Astrocyte of the cerebellum (primary cell): ENCODE results near the gene CLMN.

Experiments
- DNase-seq: peaks from one replicate; pipeline ENCODE4 v3.0.0-alpha.2; 2011; ENCODE audit warnings: low read depth
- H3K4me3 ChIP-seq: 2 replicates; pipeline ENCODE4 v1.5.1; 2011; ENCODE audit warnings: mild to moderate bottlenecking, low read depth, low read length, moderate library complexity
- CTCF ChIP-seq: IDR thresholded peaks from 2 replicates; pipeline ENCODE4 v1.5.1; 2012; ENCODE audit warnings: low read length, low read depth, moderate library complexity, mild to moderate bottlenecking; ENCODE audit errors: missing control alignments
- in situ Hi-C: cut with HindIII; loops from 2 replicates; pipeline ENCODE4 v1.10.0; 2017; ENCODE audit warnings: low sequenced_read_pairs

The CLMN gene

GRCh38 chr14:95274874-95275273 lies 44.8 kb downstream of the CLMN start:
- in situ Hi-C loops: no loop called here
- DNase-seq: no peak
- TF ChIP-seq CTCF: no peak
- H3K4me3 ChIP-seq: no peak overlapping the region

GRCh38 chr14:95274279-95274678 lies 45.4 kb downstream of the CLMN start:
- DNase-seq: no peak
- TF ChIP-seq CTCF: no peak
- H3K4me3 ChIP-seq: no peak overlapping the region
- in situ Hi-C loops: no loop called here

DNA sequence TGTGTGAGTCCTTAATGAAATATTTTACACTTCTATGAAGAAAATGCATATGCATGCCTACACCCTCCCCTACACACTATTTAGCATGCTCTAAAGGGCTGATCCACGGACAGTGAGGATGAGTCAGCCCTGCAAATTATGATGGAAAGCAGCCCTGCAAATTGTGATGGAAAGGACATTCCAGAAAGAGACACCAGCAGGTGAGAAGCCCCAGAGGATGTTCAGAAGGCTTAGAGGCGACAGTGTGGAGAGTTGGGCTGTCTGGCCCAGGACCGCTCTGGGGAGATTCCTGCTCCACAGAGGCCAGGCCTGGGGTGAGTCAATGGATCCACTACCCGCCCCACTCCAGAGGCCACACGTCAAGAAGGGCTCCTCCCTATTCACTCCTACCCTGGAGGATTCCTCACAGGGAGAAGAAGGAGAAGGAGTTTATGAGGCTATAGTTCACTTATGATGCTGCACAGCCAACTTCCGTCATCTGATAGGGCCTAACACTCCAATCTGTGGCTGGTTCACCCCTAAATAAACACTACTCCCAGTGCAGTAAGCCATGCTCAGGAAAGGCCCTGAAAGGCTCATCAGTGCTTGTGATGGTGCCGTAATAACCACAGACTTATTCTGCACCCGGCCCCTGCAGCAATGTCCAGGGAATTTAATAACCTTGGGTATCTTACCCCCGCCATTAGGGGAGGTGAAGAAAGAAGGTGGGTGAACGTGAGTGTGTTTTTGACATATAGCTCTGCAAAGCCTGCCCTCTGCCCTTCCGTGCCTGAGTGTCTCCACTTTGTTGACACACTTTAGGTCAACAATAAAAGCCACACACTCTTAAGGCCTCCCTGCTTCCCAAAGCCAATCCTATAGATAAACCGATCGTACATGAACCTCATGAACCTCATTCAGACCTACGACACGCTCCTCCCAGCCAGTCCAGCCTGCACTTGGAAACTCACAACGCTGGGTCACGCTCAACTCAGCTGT lies 46.4 kb downstream of the CLMN start:
- H3K4me3 ChIP-seq: no peak overlapping the region
- in situ Hi-C loops: no loop called here
- DNase-seq: no peak
- TF ChIP-seq CTCF: no peak

DNA sequence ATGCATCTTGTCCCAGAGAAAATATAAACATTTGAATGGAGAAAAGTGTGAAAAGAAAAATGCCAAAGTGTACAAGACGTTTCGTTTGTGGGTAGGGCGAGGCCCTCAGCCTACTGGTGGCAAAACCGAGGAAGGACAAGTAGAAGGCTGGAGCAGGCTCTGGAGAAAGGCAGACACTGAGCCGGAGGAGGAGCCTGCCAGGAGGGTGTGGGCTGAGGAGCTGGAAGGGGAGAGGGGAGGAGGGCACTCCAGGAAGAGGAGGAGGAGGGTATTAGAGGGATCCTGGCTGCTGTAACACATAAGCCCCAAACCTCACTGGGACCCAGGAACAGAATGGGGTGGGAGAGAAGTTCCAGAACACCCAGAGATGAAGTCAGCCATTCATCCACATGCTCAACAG lies 47.7 kb downstream of the CLMN start:
- in situ Hi-C loops: no loop called here
- no peak overlapping the region for H3K4me3 ChIP-seq
- no peak for DNase-seq
- no peak for TF ChIP-seq CTCF

DNA sequence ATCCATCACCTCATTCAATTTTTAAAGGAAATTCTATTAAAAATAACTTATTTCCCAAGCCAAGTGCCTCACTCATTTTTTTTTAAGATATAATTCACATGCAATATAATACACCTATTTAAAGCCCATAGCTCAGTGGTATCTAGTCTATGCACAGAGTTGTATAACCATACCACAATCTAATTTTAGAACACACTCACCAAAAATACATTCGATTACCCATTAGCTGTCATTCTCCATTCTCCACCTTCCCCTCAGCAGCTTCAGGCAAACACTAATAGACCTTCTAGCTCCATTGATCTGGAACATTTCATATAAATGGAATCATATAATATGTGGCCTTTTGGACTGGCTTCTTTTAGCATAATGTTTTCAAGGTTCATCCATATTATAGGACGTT lies 49.5 kb downstream of the CLMN start:
- DNase-seq: no peak
- no peak overlapping the region for H3K4me3 ChIP-seq
- no peak for TF ChIP-seq CTCF
- in situ Hi-C loops: no loop called here

DNA sequence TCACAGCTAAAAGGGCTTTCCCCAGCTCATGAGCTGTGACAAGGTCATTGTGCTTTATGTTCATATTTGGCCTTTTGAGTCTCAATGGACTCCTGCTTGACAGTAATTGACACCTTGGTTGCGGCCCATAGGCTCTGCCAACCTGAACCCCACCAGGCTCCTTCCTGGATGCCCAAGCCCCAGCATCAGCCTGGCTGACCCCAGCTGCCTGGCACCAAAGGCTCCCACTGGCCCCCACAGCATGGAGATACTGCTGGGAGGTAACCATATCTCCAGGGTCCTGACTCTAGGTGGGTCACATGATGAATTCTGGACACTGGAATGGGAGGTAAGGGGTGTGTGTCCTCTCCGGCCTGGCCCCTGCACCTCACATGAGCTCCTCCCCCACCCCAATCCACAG lies 50.2 kb downstream of the CLMN start:
- no peak for TF ChIP-seq CTCF
- H3K4me3 ChIP-seq: no peak overlapping the region
- in situ Hi-C loops: no loop called here
- no peak for DNase-seq
